Measurements from ENCODE around the gene ORM1.

- no peak for TF ChIP-seq GATA2 (IDR thresholded peaks at IDR 0.05; ENCODE audit: low read depth, low read length)
- TF ChIP-seq GATA3 (IDR thresholded peaks at IDR 0.05; ENCODE audit: low read depth, low read length): no peak
These were observed 44.5 kb upstream of the ORM1 start for GRCh38 chr9:114278356-114278755.

Data from SH-SY5Y (cell line).